HepG2 (cell line): ENCODE measurements around the gene PA2G4. TPM values are rescaled to one million over a fixed set of nuclear protein-coding genes. Genes with fewer than 3 reads are reported as not detected.

Experiments
- ATAC-seq: fragments of 200-7000 bp; cut with Tn5 transposase; 3 replicates; pipeline ENCODE4 v1.9.1; 2020; ENCODE audit warnings: mild to moderate bottlenecking, moderate library complexity
- BruUV-seq: library from RNA; stranded (reverse); fragments of 400-500 nt; replicated peaks from 2 replicates; lab custom pipeline; 2021; lab: Mats Ljungman, UMichigan
- CTCF ChIA-PET: fragments of 300-600 bp; formaldehyde crosslinking; extraction: SDS; loops from one replicate; lab custom pipeline; 2021; ENCODE audit warnings: low total read pairs, inconsistent platforms, low intra/inter-chr PET ratio; lab: Yijun Ruan, JAX
- POLR2A ChIA-PET: fragments of 350-600 bp; sonication (Branson Sonifier 250); formaldehyde crosslinking; loops from one replicate; lab custom pipeline; 2020; ENCODE audit warnings: antibody characterized with exemption, inconsistent platforms; lab: Yijun Ruan, JAX
- DNase-seq: peaks from one replicate; pipeline ENCODE4 v3.0.0-alpha.2; 2015; ENCODE audit warnings: low spot score
- FAIRE-seq: peaks from 3 replicates; lab custom pipeline; 2011; peaks lifted over from hg19 to GRCh38; lab: Jason Lieb, UNC
- H2AFZ ChIP-seq: one replicate; pipeline ENCODE4 v1.6.1; 2011; ENCODE audit warnings: low read length, inconsistent platforms
- H3K27ac ChIP-seq: fragments of 300-600 bp; 3 replicates; pipeline ENCODE4 v1.8.0; 2011; ENCODE audit warnings: mixed run types, mild to moderate bottlenecking, mixed read lengths, low read length, inconsistent platforms; ENCODE audit not compliant: insufficient read depth; ENCODE audit errors: extremely low read length
- H3K27me3 ChIP-seq, 2 experiments: fragments of 200-600 bp in 1 of 2; 2 replicates in 1 of 2; 3 replicates in 1 of 2; pipeline versions ENCODE4 v1.6.0 to v1.8.0; 2011; ENCODE audit warnings: low read length in 2 of 2, mild to moderate bottlenecking in 2 of 2, moderate library complexity in 2 of 2, inconsistent platforms in 1 of 2; ENCODE audit not compliant: insufficient read depth in 2 of 2, control insufficient read depth in 1 of 2
- H3K36me3 ChIP-seq, 2 experiments: fragments of 200-600 bp in 1 of 2; replicated peaks in 1 of 2; 2 replicates in 1 of 2; 3 replicates in 1 of 2; pipeline versions ENCODE4 v1.5.1 to v1.8.0; 2011; ENCODE audit warnings: low read length in 2 of 2, inconsistent platforms in 1 of 2; ENCODE audit not compliant: insufficient read depth in 2 of 2, control insufficient read depth in 1 of 2
- H3K4me1 ChIP-seq: 2 replicates; pipeline ENCODE4 v1.5.1; 2012; ENCODE audit warnings: low read length, inconsistent platforms; ENCODE audit not compliant: insufficient read depth
- H3K4me2 ChIP-seq: 2 replicates; pipeline ENCODE4 v1.6.0; 2011; ENCODE audit warnings: low read depth, low read length, inconsistent platforms
- H3K4me3 ChIP-seq, 3 experiments: fragments of 200-600 bp in 1 of 3; sonication (generic), shearing (Covaris generic) in 1 of 3; replicated peaks in 1 of 3; 2 replicates each; pipeline ENCODE4 v1.5.1; 2011 to 2016; ENCODE audit warnings: low read length in 3 of 3, inconsistent platforms in 2 of 3, low read depth in 2 of 3, mild to moderate bottlenecking in 2 of 3, control low read depth in 1 of 3, mixed read lengths in 1 of 3; ENCODE audit not compliant: insufficient read depth in 1 of 3
- H3K79me2 ChIP-seq: one replicate; pipeline ENCODE4 v1.6.1; 2011; ENCODE audit warnings: low read length, inconsistent platforms; ENCODE audit not compliant: insufficient read depth
- H3K9ac ChIP-seq: 2 replicates; pipeline ENCODE4 v1.6.0; 2011; ENCODE audit warnings: mild to moderate bottlenecking, low read depth, low read length, inconsistent platforms; ENCODE audit not compliant: insufficient read depth
- H3K9me3 ChIP-seq: 2 replicates; pipeline ENCODE4 v1.5.1; 2012; ENCODE audit warnings: mild to moderate bottlenecking, low read length
- H4K20me1 ChIP-seq: 2 replicates; pipeline ENCODE4 v1.6.0; 2011; ENCODE audit warnings: inconsistent platforms, mild to moderate bottlenecking, low read length, moderate library complexity; ENCODE audit not compliant: insufficient read depth
- GATAD1 ChIP-seq: IDR thresholded peaks from 2 replicates; pipeline ENCODE4 v1.6.1; 2016; ENCODE audit warnings: missing genetic modification reagents, missing compliant biosample characterization
- LCORL ChIP-seq, 2 experiments: fragments of 450-650 bp in 1 of 2; sonication (generic) in 1 of 2; formaldehyde crosslinking in 1 of 2; IDR thresholded peaks; 2 replicates each; pipeline versions ENCODE4 v1.5.0 to v1.6.1; 2017 to 2020; ENCODE audit warnings: antibody characterized with exemption in 1 of 2, missing genetic modification reagents in 1 of 2
- ZMYM3 ChIP-seq: sonication (generic); formaldehyde crosslinking; IDR thresholded peaks from 2 replicates; pipeline ENCODE4 v1.5.1; 2020; ENCODE audit warnings: mild to moderate bottlenecking, missing genetic modification reagents
- WGBS: methylation state at CpG from one replicate; pipeline ENCODE4 v1.1.6; 2017; ENCODE audit warnings: low lambda C conversion rate; 5-methylcytosine and 5-hydroxymethylcytosine counted together
- in situ Hi-C: cut with HindIII; loops from 2 replicates; pipeline ENCODE4 v1.10.0; 2017; ENCODE audit warnings: low pct_unique_long_range_greater_than_20kb; ENCODE audit not compliant: extremely low pct_ligation_motif_present
- intact Hi-C: fragments of 100-400 bp; cut with micrococcal nuclease; formaldehyde crosslinking; loops from one replicate; pipeline ENCODE4 v1.10.0; 2022; ENCODE audit not compliant: unreplicated experiment
- polyA plus RNA-seq, 8 experiments: library from polyadenylated mRNA; depleted of rRNA in 3 of 8; stranded (reverse) in 7 of 8; unstranded in 1 of 8; fragments of >200 nt; fragmentation: Illumina TruSeq in 4 of 8; extraction: Trizol in 4 of 8; gene quantifications; 2 replicates each; pipeline versions ENCODE4 v1.2.1 to v1.2.3, GENCODE V29; 2011 to 2016; ENCODE audit warnings: low read depth in 4 of 8, missing spikeins in 1 of 8, mixed read lengths in 1 of 8; ENCODE audit not compliant: insufficient read depth in 1 of 8
- total RNA-seq, 5 experiments: library from RNA; depleted of rRNA; stranded (reverse); fragments of >200 nt; fragmentation: Illumina TruSeq; extraction: Trizol; gene quantifications; 2 replicates each; pipeline ENCODE4 v1.2.3, GENCODE V29; 2016; ENCODE audit warnings: low read depth in 1 of 5
- TF ChIP-seq, protein P1 (sequence below): sonication (generic); formaldehyde crosslinking; IDR thresholded peaks from 2 replicates; pipeline ENCODE4 v1.5.1; 2020; ENCODE audit warnings: missing genetic modification reagents, mild to moderate bottlenecking, borderline replicate concordance
- TF ChIP-seq, protein P2 (sequence below): IDR thresholded peaks from 2 replicates; pipeline ENCODE4 v1.6.1; 2012; ENCODE audit warnings: low read length, improper control_type of control experiment

The PA2G4 gene
- total and polyA plus RNA-seq, 2 of the 13 experiments (the other 11 are each of a cell fraction or from before 2014, with no cell fraction given) = 147 to 240 TPM

DNA sequence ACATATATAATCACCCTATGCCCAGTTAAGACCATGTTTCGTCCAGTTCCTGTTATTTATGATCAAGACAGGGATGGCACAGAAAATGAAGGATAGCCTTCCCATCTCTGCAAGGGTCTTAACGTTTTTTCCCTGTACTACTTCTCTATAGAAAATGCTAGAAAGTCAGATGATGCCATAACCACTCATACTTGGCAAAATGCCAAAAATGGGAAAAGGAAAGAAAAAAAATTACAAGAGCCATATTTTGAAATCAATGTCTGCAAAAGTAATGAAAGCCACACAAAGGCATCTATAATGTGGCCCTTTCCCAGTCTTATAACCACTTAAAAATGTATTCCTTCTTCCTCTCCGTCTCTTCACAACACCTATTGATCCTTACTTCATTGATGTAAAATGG is 46.2 kb downstream of the PA2G4 start:
- H3K27me3 ChIP-seq = no peaks in the 10 kb centered on the region; a peak in 1 of 5 replicates
- H3K4me1 ChIP-seq = peaks cover 30% of the 10 kb centered on the region
- ChIA-PET POLR2A (interaction anchor here (1.3 to 3.8 kb wide), 5 partner anchors 8 to 69 kb away, joined by 5 to 42 read pairs (median 9); partner anchors contain the start of genes ESYT1, MYL6 and SMARCC2), CTCF (no interaction called here)
- FAIRE-seq (no peak), DNase-seq (no peak), ATAC-seq (no peak)
- H3K27ac ChIP-seq = no peak overlapping the region
- no TSS peak for BruUV-seq
- in situ Hi-C loops = no loop called here
- no peak overlapping the region for H3K4me2 ChIP-seq
- H3K79me2 ChIP-seq = peaks cover 15% of the 10 kb centered on the region
- TF ChIP-seq LCORL (IDR thresholded peaks at IDR 0.05) = peak; percentile 100
- TF ChIP-seq LCORL (CRISPR knock-in tag; IDR thresholded peaks at IDR 0.05) = no peak
- no peak for TF ChIP-seq ZMYM3 (CRISPR knock-in tag)
- TF ChIP-seq, protein P1, sequence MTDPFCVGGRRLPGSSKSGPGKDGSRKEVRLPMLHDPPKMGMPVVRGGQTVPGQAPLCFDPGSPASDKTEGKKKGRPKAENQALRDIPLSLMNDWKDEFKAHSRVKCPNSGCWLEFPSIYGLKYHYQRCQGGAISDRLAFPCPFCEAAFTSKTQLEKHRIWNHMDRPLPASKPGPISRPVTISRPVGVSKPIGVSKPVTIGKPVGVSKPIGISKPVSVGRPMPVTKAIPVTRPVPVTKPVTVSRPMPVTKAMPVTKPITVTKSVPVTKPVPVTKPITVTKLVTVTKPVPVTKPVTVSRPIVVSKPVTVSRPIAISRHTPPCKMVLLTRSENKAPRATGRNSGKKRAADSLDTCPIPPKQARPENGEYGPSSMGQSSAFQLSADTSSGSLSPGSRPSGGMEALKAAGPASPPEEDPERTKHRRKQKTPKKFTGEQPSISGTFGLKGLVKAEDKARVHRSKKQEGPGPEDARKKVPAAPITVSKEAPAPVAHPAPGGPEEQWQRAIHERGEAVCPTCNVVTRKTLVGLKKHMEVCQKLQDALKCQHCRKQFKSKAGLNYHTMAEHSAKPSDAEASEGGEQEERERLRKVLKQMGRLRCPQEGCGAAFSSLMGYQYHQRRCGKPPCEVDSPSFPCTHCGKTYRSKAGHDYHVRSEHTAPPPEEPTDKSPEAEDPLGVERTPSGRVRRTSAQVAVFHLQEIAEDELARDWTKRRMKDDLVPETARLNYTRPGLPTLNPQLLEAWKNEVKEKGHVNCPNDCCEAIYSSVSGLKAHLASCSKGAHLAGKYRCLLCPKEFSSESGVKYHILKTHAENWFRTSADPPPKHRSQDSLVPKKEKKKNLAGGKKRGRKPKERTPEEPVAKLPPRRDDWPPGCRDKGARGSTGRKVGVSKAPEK (CRISPR knock-in tag) = no peak
- no peak for TF ChIP-seq GATAD1
- TF ChIP-seq, protein P2, sequence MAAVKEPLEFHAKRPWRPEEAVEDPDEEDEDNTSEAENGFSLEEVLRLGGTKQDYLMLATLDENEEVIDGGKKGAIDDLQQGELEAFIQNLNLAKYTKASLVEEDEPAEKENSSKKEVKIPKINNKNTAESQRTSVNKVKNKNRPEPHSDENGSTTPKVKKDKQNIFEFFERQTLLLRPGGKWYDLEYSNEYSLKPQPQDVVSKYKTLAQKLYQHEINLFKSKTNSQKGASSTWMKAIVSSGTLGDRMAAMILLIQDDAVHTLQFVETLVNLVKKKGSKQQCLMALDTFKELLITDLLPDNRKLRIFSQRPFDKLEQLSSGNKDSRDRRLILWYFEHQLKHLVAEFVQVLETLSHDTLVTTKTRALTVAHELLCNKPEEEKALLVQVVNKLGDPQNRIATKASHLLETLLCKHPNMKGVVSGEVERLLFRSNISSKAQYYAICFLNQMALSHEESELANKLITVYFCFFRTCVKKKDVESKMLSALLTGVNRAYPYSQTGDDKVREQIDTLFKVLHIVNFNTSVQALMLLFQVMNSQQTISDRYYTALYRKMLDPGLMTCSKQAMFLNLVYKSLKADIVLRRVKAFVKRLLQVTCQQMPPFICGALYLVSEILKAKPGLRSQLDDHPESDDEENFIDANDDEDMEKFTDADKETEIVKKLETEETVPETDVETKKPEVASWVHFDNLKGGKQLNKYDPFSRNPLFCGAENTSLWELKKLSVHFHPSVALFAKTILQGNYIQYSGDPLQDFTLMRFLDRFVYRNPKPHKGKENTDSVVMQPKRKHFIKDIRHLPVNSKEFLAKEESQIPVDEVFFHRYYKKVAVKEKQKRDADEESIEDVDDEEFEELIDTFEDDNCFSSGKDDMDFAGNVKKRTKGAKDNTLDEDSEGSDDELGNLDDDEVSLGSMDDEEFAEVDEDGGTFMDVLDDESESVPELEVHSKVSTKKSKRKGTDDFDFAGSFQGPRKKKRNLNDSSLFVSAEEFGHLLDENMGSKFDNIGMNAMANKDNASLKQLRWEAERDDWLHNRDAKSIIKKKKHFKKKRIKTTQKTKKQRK = no peak
- 80% methylated on average over 3 of the region's 3 CpGs for WGBS
- no peak overlapping the region for H3K9ac ChIP-seq
- 0 out of 5 replicates have a peak, but pooled peaks cover 0 to 1% of the 10 kb centered on the region in 2 experiments for H3K36me3 ChIP-seq
- no peaks in the 10 kb centered on the region for H4K20me1 ChIP-seq
- no peak overlapping the region for H3K4me3 ChIP-seq
- H3K9me3 ChIP-seq = no peaks in the 10 kb centered on the region
- H2AFZ ChIP-seq = no peak overlapping the region
- intact Hi-C loops = no loop called here
